ENCODE measurements around the gene JMJD7. TPM values are rescaled to one million over a fixed set of nuclear protein-coding genes. Genes with fewer than 3 reads are reported as not detected.
"Not testable (repeated sequence)": the region's sequence is repeated elsewhere in the genome, so short reads cannot be mapped to it uniquely, and the experiment has no call there.

JMJD7 gene
- polyA plus RNA-seq, 1 donor = 10.9 TPM

- DNase-seq = no peak
Measured at GRCh38 chr15:41822957-41823356, 4.9 kb upstream of the JMJD7 start.

- DNase-seq = no peak
Measured at GRCh38 chr15:41823502-41823901, 4.4 kb upstream of the JMJD7 start.

GRCh38 chr15:41824062-41824745, 3.7 kb upstream of the JMJD7 start:
- no peak for DNase-seq

- no peak for DNase-seq
Measured at GRCh38 chr15:41825145-41825544, 2.7 kb upstream of the JMJD7 start.

- DNase-seq = no peak
Measured at GRCh38 chr15:41825572-41826535, 2.0 kb upstream of the JMJD7 start.

GRCh38 chr15:41827290-41827879, 507 bp upstream of the JMJD7 start:
- no peak for DNase-seq

GRCh38 chr15:41828807-41829141, 882 bp downstream of the JMJD7 start:
- DNase-seq = no peak

- DNase-seq = no peak
Measured at GRCh38 chr15:41829959-41830646, 2.2 kb downstream of the JMJD7 start.

- DNase-seq = not testable (repeated sequence)
Measured at GRCh38 chr15:41831291-41831690, 3.4 kb downstream of the JMJD7 start.

- DNase-seq = no peak
Measured at GRCh38 chr15:41832208-41832607, 4.3 kb downstream of the JMJD7 start.

GRCh38 chr15:41832875-41833274, 5.0 kb downstream of the JMJD7 start:
- DNase-seq = no peak

- no peak for DNase-seq
Measured at GRCh38 chr15:41834096-41834495, 6.2 kb downstream of the JMJD7 start.

GRCh38 chr15:41836073-41836472, 8.2 kb downstream of the JMJD7 start:
- no peak for DNase-seq

- DNase-seq = no peak
Measured at GRCh38 chr15:41836713-41837454, 9.0 kb downstream of the JMJD7 start.

- DNase-seq = no peak
Measured at GRCh38 chr15:41838400-41838897, 10.6 kb downstream of the JMJD7 start, which contains the start of gene PLA2G4B. Gene PLA2G4B, plus strand, starts transcription at chr15:41838847. Its CDS starts 67 bp downstream, at chr15:41838914.

GRCh38 chr15:41839781-41840491, 12.0 kb downstream of the JMJD7 start:
- no peak for DNase-seq

- DNase-seq = no peak
Measured at GRCh38 chr15:41840673-41841072, 12.8 kb downstream of the JMJD7 start.

GRCh38 chr15:41841131-41841530, 13.2 kb downstream of the JMJD7 start:
- no peak for DNase-seq

- DNase-seq = no peak
Measured at GRCh38 chr15:41842229-41842628, 14.3 kb downstream of the JMJD7 start.

- DNase-seq = no peak
Measured at GRCh38 chr15:41843571-41843970, 15.7 kb downstream of the JMJD7 start.

GRCh38 chr15:41844814-41845213, 16.9 kb downstream of the JMJD7 start:
- no peak for DNase-seq
